Measurements from ENCODE around the gene SLC12A4. TPM values are rescaled to one million over a fixed set of nuclear protein-coding genes. Genes with fewer than 3 reads are reported as not detected.

Gene SLC12A4
- total and polyA plus RNA-seq, 4 donors, result 32.9 to 103 (median 65.9) TPM

- H3K9me3 ChIP-seq (ENCODE audit: control insufficient read depth in 4 of 4, insufficient read depth in 3 of 4, low read length in 3 of 4), result no peaks in the 10 kb centered on the region
- no peak overlapping the region for H3K4me3 ChIP-seq
- H3K4me1 ChIP-seq (ENCODE audit: control insufficient read depth in 5 of 5, insufficient read depth in 5 of 5, low read length in 5 of 5), result peaks cover 0 to 8% (median 0%) of the 10 kb centered on the region in 5 donors
- TF ChIP-seq CTCF (IDR thresholded peaks at IDR 0.05; ENCODE audit: control extremely low read depth, extremely low read depth), result no peak
- H3K27ac ChIP-seq (ENCODE audit: low read depth in 1 of 2, low read length in 1 of 2), result no peak overlapping the region
- H3K9ac ChIP-seq (ENCODE audit: insufficient read depth in 1 of 2, low read length in 2 of 2), result no peak overlapping the region
- DNase-seq (no peak), ATAC-seq (ENCODE audit: insufficient read depth, low FRiP score) (no peak)
- H3K27me3 ChIP-seq (ENCODE audit: control insufficient read depth in 3 of 3, insufficient read depth in 3 of 3, low read length in 2 of 3), result peaks cover 0 to 3% (median 0%) of the 10 kb centered on the region in 3 donors
- H3K36me3 ChIP-seq (ENCODE audit: control insufficient read depth in 4 of 4, insufficient read depth in 4 of 4, low read length in 4 of 4), result no peaks in the 10 kb centered on the region
- WGBS, 2 donors, result 76 to 85% methylated on average over 9 of the region's 9 CpGs
Measured at GRCh38 chr16:68009157-68009735, 40.8 kb upstream of the SLC12A4 start.

- ATAC-seq (ENCODE audit: insufficient read depth, low FRiP score) (peak; percentile 78), DNase-seq (peak in 2 of 3 donors; percentile 19 to 38)
- no peak for TF ChIP-seq CTCF (IDR thresholded peaks at IDR 0.05; ENCODE audit: control extremely low read depth, extremely low read depth)
- Histone ChIP-seq H3K9me3 (ENCODE audit: control insufficient read depth in 4 of 4, insufficient read depth in 3 of 4, low read length in 3 of 4) (no peaks in the 10 kb centered on the region), H3K27me3 (ENCODE audit: control insufficient read depth in 3 of 3, insufficient read depth in 3 of 3, low read length in 2 of 3) (peaks cover 0 to 1% (median 0%) of the 10 kb centered on the region in 3 donors), H3K27ac (ENCODE audit: low read depth in 1 of 2, low read length in 1 of 2) (peak overlapping the region in 1 of 2 donors; percentile 89), H3K4me1 (ENCODE audit: control insufficient read depth in 5 of 5, insufficient read depth in 5 of 5, low read length in 5 of 5) (peaks cover 0 to 8% (median 0%) of the 10 kb centered on the region in 5 donors), H3K36me3 (ENCODE audit: control insufficient read depth in 4 of 4, insufficient read depth in 4 of 4, low read length in 4 of 4) (no peaks in the 10 kb centered on the region), H3K4me3 (no peak overlapping the region), H3K9ac (ENCODE audit: insufficient read depth in 1 of 2, low read length in 2 of 2) (no peak overlapping the region)
- WGBS, 2 donors, result 27 to 30% methylated on average over 6 of the region's 6 CpGs
Measured at GRCh38 chr16:68005786-68006286, 37.4 kb upstream of the SLC12A4 start.

GRCh38 chr16:68005211-68005610 lies 36.8 kb upstream of the SLC12A4 start:
- H3K9ac ChIP-seq (ENCODE audit: insufficient read depth in 1 of 2, low read length in 2 of 2), result no peak overlapping the region

More at GRCh38 chr16:68005211-68005610, 36.8 kb upstream of the SLC12A4 start:
- H3K9me3 ChIP-seq (ENCODE audit: control insufficient read depth in 4 of 4, insufficient read depth in 3 of 4, low read length in 3 of 4), result no peaks in the 10 kb centered on the region
- peak overlapping the region in 1 of 2 donors; percentile 89 for H3K27ac ChIP-seq (ENCODE audit: low read depth in 1 of 2, low read length in 1 of 2)
- ATAC-seq (ENCODE audit: insufficient read depth, low FRiP score) (no peak), DNase-seq (no peak)
- H3K4me1 ChIP-seq (ENCODE audit: control insufficient read depth in 5 of 5, insufficient read depth in 5 of 5, low read length in 5 of 5), result peaks cover 0 to 8% (median 0%) of the 10 kb centered on the region in 5 donors
- 77 to 85% methylated on average over 9 of the region's 9 CpGs for WGBS, 2 donors
- H3K4me3 ChIP-seq, result no peak overlapping the region
- no peaks in the 10 kb centered on the region for H3K27me3 ChIP-seq (ENCODE audit: control insufficient read depth in 3 of 3, insufficient read depth in 3 of 3, low read length in 2 of 3)
- TF ChIP-seq CTCF (IDR thresholded peaks at IDR 0.05; ENCODE audit: control extremely low read depth, extremely low read depth), result no peak
- H3K36me3 ChIP-seq (ENCODE audit: control insufficient read depth in 4 of 4, insufficient read depth in 4 of 4, low read length in 4 of 4), result no peaks in the 10 kb centered on the region

All from lung (tissue), 12 donors.